H1 (cell line): Measurements from ENCODE around the gene MORC1. TPM values are rescaled to one million over a fixed set of nuclear protein-coding genes. Genes with fewer than 3 reads are reported as not detected.

Experiments
- CTCF ChIA-PET: fragments of 300-600 bp; sonication (Branson Sonifier 250); formaldehyde crosslinking; loops from one replicate; lab custom pipeline; 2021; ENCODE audit not compliant: partially characterized antibody; lab: Charles Lee
- POLR2A ChIA-PET: fragments of 300-600 bp; sonication (Branson Sonifier 250); formaldehyde crosslinking; loops from one replicate; lab custom pipeline; 2021; ENCODE audit warnings: inconsistent platforms; ENCODE audit not compliant: partially characterized antibody; lab: Charles Lee
- DNase-seq, 2 experiments: peaks; one replicate each; pipeline versions ENCODE4 v3.0.0 to v3.0.0-alpha.2; 2010 to 2022; ENCODE audit warnings: low spot score in 2 of 2, low read depth in 1 of 2, mixed read lengths in 1 of 2
- FAIRE-seq: peaks from 2 replicates; lab custom pipeline; 2011; peaks lifted over from hg19 to GRCh38; lab: Jason Lieb, UNC
- H2AFZ ChIP-seq: 2 replicates; pipeline ENCODE4 v1.8.1; 2012; ENCODE audit warnings: low read length, inconsistent platforms
- H2AK5ac ChIP-seq: 2 replicates; pipeline ENCODE4 v1.6.1; 2013; ENCODE audit warnings: low read depth, low read length
- H2BK120ac ChIP-seq: replicated peaks from 2 replicates; pipeline ENCODE3; 2013; ENCODE audit warnings: low read depth, low read length, inconsistent platforms
- H2BK12ac ChIP-seq: 2 replicates; pipeline ENCODE4 v1.6.1; 2013; ENCODE audit warnings: low read depth, low read length
- H2BK15ac ChIP-seq: 2 replicates; pipeline ENCODE4 v1.6.1; 2013; ENCODE audit warnings: low read length
- H2BK20ac ChIP-seq: 2 replicates; pipeline ENCODE4 v1.6.1; 2013; ENCODE audit warnings: low read length
- H2BK5ac ChIP-seq: 2 replicates; pipeline ENCODE4 v1.6.1; 2013; ENCODE audit warnings: low read depth, low read length
- H3K14ac ChIP-seq: 2 replicates; pipeline ENCODE4 v1.6.1; 2013; ENCODE audit warnings: inconsistent platforms; ENCODE audit not compliant: insufficient read length
- H3K18ac ChIP-seq: 2 replicates; pipeline ENCODE4 v1.6.1; 2013; ENCODE audit warnings: low read length; ENCODE audit errors: extremely low read depth
- H3K23ac ChIP-seq: 2 replicates; pipeline ENCODE4 v1.6.1; 2013; ENCODE audit warnings: inconsistent platforms; ENCODE audit not compliant: insufficient read length
- H3K23me2 ChIP-seq: 2 replicates; pipeline ENCODE4 v1.6.1; 2013; ENCODE audit warnings: low read depth, low read length
- H3K27ac ChIP-seq: 2 replicates; pipeline ENCODE4 v1.6.1; 2011; ENCODE audit warnings: low read depth, low read length, inconsistent platforms
- H3K27me3 ChIP-seq, 4 experiments: replicated peaks in 1 of 4; 1 replicate in 1 of 4; 2 replicates in 3 of 4; pipeline versions ENCODE4 v1.6.1 to v1.8.1; 2011 to 2013; ENCODE audit warnings: low read length in 3 of 4, mild to moderate bottlenecking in 3 of 4, inconsistent platforms in 2 of 4, mixed read lengths in 2 of 4, moderate library complexity in 1 of 4; ENCODE audit not compliant: control insufficient read depth in 3 of 4, insufficient read depth in 3 of 4; ENCODE audit errors: extremely low read depth in 1 of 4
- H3K36me3 ChIP-seq, 4 experiments: 2 replicates each; pipeline versions ENCODE4 v1.6.1 to v1.8.1; 2011 to 2013; ENCODE audit warnings: mild to moderate bottlenecking in 4 of 4, low read length in 3 of 4, moderate library complexity in 2 of 4, control low read depth in 1 of 4, inconsistent platforms in 1 of 4; ENCODE audit not compliant: insufficient read depth in 4 of 4, control insufficient read depth in 2 of 4
- H3K4ac ChIP-seq: replicated peaks from 2 replicates; pipeline ENCODE3; 2013; ENCODE audit warnings: low read length, low read depth, mixed read lengths, inconsistent platforms; ENCODE audit not compliant: insufficient read length
- H3K4me1 ChIP-seq, 4 experiments: replicated peaks in 1 of 4; 1 replicate in 1 of 4; 2 replicates in 3 of 4; pipeline versions ENCODE4 v1.6.1 to v1.8.1; 2011 to 2013; ENCODE audit warnings: low read length in 3 of 4, inconsistent platforms in 2 of 4, mixed read lengths in 1 of 4; ENCODE audit not compliant: insufficient read depth in 4 of 4, control insufficient read depth in 3 of 4
- H3K4me2 ChIP-seq, 2 experiments: 2 replicates each; pipeline versions ENCODE4 v1.6.1 to v1.8.1; 2011 to 2013; ENCODE audit warnings: low read depth in 2 of 2, low read length in 2 of 2, control low read depth in 1 of 2, inconsistent platforms in 1 of 2, mild to moderate bottlenecking in 1 of 2; ENCODE audit not compliant: insufficient read depth in 1 of 2
- H3K4me3 ChIP-seq, 4 experiments: fragments of 200-600, 300-600 bp in 1 of 4; sonication (generic), shearing (Covaris generic), sonication (Bioruptor Twin) in 1 of 4; 2 replicates each; pipeline versions ENCODE4 v1.5.1 to v1.8.1; 2011 to 2016; ENCODE audit warnings: low read length in 4 of 4, low read depth in 3 of 4, control low read depth in 2 of 4, inconsistent platforms in 2 of 4, mild to moderate bottlenecking in 2 of 4, mixed read lengths in 1 of 4, moderate library complexity in 1 of 4; ENCODE audit not compliant: insufficient read depth in 2 of 4; ENCODE audit errors: extremely low read depth in 1 of 4
- H3K56ac ChIP-seq: replicated peaks from 2 replicates; pipeline ENCODE3; 2013; ENCODE audit warnings: low read depth, mild to moderate bottlenecking, mixed read lengths, low read length, inconsistent platforms; ENCODE audit not compliant: insufficient read length
- H3K79me1 ChIP-seq: 2 replicates; pipeline ENCODE4 v1.6.1; 2013; ENCODE audit warnings: low read depth, low read length, control low read depth
- H3K79me2 ChIP-seq, 2 experiments: 2 replicates each; pipeline versions ENCODE4 v1.6.1 to v1.8.1; 2012 to 2013; ENCODE audit warnings: low read length in 2 of 2, mild to moderate bottlenecking in 2 of 2, inconsistent platforms in 1 of 2; ENCODE audit not compliant: insufficient read depth in 2 of 2, control insufficient read depth in 1 of 2
- H3K9ac ChIP-seq, 4 experiments: replicated peaks in 1 of 4; 1 replicate in 1 of 4; 2 replicates in 3 of 4; pipeline versions ENCODE4 v1.6.1 to v1.8.1; 2011 to 2013; ENCODE audit warnings: low read depth in 3 of 4, low read length in 3 of 4, control low read depth in 2 of 4, mild to moderate bottlenecking in 2 of 4, moderate library complexity in 2 of 4, inconsistent platforms in 1 of 4; ENCODE audit errors: extremely low read depth in 1 of 4
- H3K9me3 ChIP-seq, 2 experiments: 2 replicates each; pipeline versions ENCODE4 v1.6.1 to v1.8.1; 2012 to 2013; ENCODE audit warnings: mild to moderate bottlenecking in 2 of 2, moderate library complexity in 2 of 2, control low read depth in 1 of 2, inconsistent platforms in 1 of 2, low read depth in 1 of 2, low read length in 1 of 2, mixed read lengths in 1 of 2; ENCODE audit not compliant: insufficient read depth in 2 of 2
- H4K20me1 ChIP-seq, 2 experiments: replicated peaks in 1 of 2; 2 replicates each; pipeline versions ENCODE3 to v1.8.1; 2011 to 2013; ENCODE audit warnings: inconsistent platforms in 2 of 2, low read length in 2 of 2, mild to moderate bottlenecking in 1 of 2; ENCODE audit not compliant: insufficient read depth in 2 of 2, control insufficient read depth in 1 of 2
- H4K5ac ChIP-seq: 2 replicates; pipeline ENCODE4 v1.6.1; 2013; ENCODE audit warnings: low read length, low read depth, mixed read lengths, inconsistent platforms; ENCODE audit not compliant: insufficient read length
- H4K8ac ChIP-seq: 2 replicates; pipeline ENCODE4 v1.8.0; 2013; ENCODE audit warnings: mild to moderate bottlenecking, moderate library complexity, low read length, inconsistent platforms; ENCODE audit not compliant: insufficient read depth; ENCODE audit errors: extremely low read depth
- H4K91ac ChIP-seq: replicated peaks from 2 replicates; pipeline ENCODE3; 2013; ENCODE audit warnings: low read length, mixed read lengths, inconsistent platforms; ENCODE audit not compliant: insufficient read length
- ASH2L ChIP-seq: fragments of 200-600, 300-600 bp; sonication (generic); IDR thresholded peaks from one replicate; pipeline ENCODE4 v1.7.1; 2017; ENCODE audit warnings: low read length
- TAF1 ChIP-seq: IDR thresholded peaks from 2 replicates; pipeline ENCODE4 v1.6.1; 2011; ENCODE audit warnings: mild to moderate bottlenecking, low read depth, low read length
- TBP ChIP-seq: IDR thresholded peaks from 2 replicates; pipeline ENCODE4 v1.6.1; 2011; ENCODE audit warnings: low read depth, low read length, improper control_type of control experiment
- WGBS, 2 experiments: shearing (Covaris generic) in 1 of 2; methylation state at CpG; one replicate each; pipeline versions ENCODE4 v1.1.6 to v1.1.7; 2013 to 2015; ENCODE audit warnings: low lambda C conversion rate in 2 of 2, mixed read lengths in 2 of 2, inconsistent platforms in 1 of 2, low coverage in 1 of 2, missing lambda C conversion rate in 1 of 2; ENCODE audit not compliant: insufficient replicate concordance in 2 of 2, insufficient coverage in 1 of 2, insufficient read length in 1 of 2; ENCODE audit errors: extremely low coverage in 1 of 2, missing lambda C conversion rate in 1 of 2; 5-methylcytosine and 5-hydroxymethylcytosine counted together
- polyA plus RNA-seq, 7 experiments: library from polyadenylated mRNA; depleted of rRNA in 3 of 7; stranded (reverse) in 5 of 7; unstranded in 2 of 7; fragments of >200 nt in 5 of 7; fragments of 200-250 nt in 2 of 7; gene quantifications; 1 replicate in 5 of 7; 2 replicates in 1 of 7; 4 replicates in 1 of 7; pipeline versions ENCODE4 v1.2.1 to v1.2.3, GENCODE V29; 2011 to 2013; ENCODE audit warnings: missing spikeins in 2 of 7, mixed read lengths in 2 of 7
- total RNA-seq: library from RNA; stranded (reverse); fragmentation: NEBNext Ultra II Directional; extraction: Animal tissue kit (Norgen Biotek cat#: 25700); gene quantifications from 2 replicates; pipeline ENCODE4 v1.2.1, GENCODE V29; 2021

MORC1 gene
- total and polyA plus RNA-seq, 2 of the 8 experiments (the other 6 are each of a cell fraction or from before 2014, with no cell fraction given), result not detected

DNA sequence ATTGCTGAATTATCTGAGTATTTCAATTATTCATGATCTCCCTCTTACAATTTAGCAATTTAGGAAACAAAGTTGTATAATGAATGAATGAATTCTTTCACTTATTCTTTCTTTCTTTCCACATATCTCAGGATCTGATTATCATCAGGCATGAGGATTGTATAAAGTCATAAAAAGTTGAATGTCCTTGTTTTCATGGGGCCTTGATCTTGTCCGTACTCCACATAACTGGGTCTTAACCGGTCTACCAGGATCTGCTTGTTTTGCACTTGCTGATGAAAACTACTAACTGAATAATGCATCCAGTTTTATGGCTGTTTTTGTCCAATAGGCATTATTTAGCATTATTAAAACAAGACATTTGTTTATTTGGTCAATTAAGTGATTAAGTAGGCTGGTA, 31.1 kb upstream of the MORC1 start:
- FAIRE-seq (no peak), DNase-seq (no peak)
- Histone ChIP-seq H4K20me1 (no peaks in the 10 kb centered on the region), H3K36me3 (no peaks in the 10 kb centered on the region), H3K23me2 (no peaks in the 10 kb centered on the region), H3K4ac (no peak overlapping the region), H3K79me1 (no peaks in the 10 kb centered on the region), H3K27ac (no peak overlapping the region), H4K5ac (no peak overlapping the region), H2BK12ac (no peak overlapping the region), H3K56ac (no peak overlapping the region), H4K91ac (no peak overlapping the region), H4K8ac (no peak overlapping the region), H3K18ac (no peak overlapping the region), H3K23ac (no peak overlapping the region), H3K9me3 (peaks cover 0 to 2% of the 10 kb centered on the region in 2 experiments; a peak in 1 of 4 replicates), H3K4me2 (no peak overlapping the region), H3K9ac (no peak overlapping the region), H3K14ac (no peak overlapping the region), H3K27me3 (no peaks in the 10 kb centered on the region), H3K4me1 (no peaks in the 10 kb centered on the region), H2BK120ac (no peak overlapping the region), H3K79me2 (no peaks in the 10 kb centered on the region), H2BK15ac (no peak overlapping the region), H3K4me3 (no peak overlapping the region), H2AK5ac (no peak overlapping the region), H2BK5ac (no peak overlapping the region), H2BK20ac (no peak overlapping the region), H2AFZ (no peak overlapping the region)
- 85% methylated on average over 2 of the region's 2 CpGs; no CpG with 5 or more reads in 1 of the 2 experiments for WGBS, 2 experiments
- no peak for TF ChIP-seq ASH2L
- TF ChIP-seq TAF1, result no peak
- no peak for TF ChIP-seq TBP
- ChIA-PET POLR2A (no interaction called here), CTCF (interaction anchor here (1.0 to 1.3 kb wide), 4 partner anchors 18 to 596 kb away, joined by 3 to 5 read pairs (median 4); no protein-coding TSS in a partner anchor)
